Nucleus accumbens (tissue), 56 donors: ENCODE data around the gene GPR3.
A peak's percentile ranks its signal among the peaks of the same experiment; 100 is the strongest.

ENCODE experiments used
- DNase-seq, 56 donors: peaks; one replicate each; lab custom pipeline; 2025; lab: John Stamatoyannopoulos, UW

The GPR3 gene

GRCh38 chr1:27392096-27392777, at the start of gene GPR3:
Gene GPR3, plus strand, starts transcription at chr1:27392622. Its CDS starts 1,177 bp downstream, at chr1:27393799.
- peak in 55 of 56 donors; percentile 28 to 94 (median 76) for DNase-seq

GRCh38 chr1:27342778-27343638, 49.4 kb upstream of the GPR3 start:
- peak in 1 of 56 donors; percentile 16 for DNase-seq

- DNase-seq: no peak
Observed at GRCh38 chr1:27343639-27344025, 48.8 kb upstream of the GPR3 start.

- DNase-seq: no peak
Observed at GRCh38 chr1:27345272-27345671, 47.1 kb upstream of the GPR3 start.

- no peak for DNase-seq
Observed at GRCh38 chr1:27346357-27346756, 46.1 kb upstream of the GPR3 start.

- DNase-seq: no peak
Observed at GRCh38 chr1:27346991-27347624, 45.3 kb upstream of the GPR3 start.

GRCh38 chr1:27348861-27349783, 43.3 kb upstream of the GPR3 start:
- no peak for DNase-seq

- DNase-seq: peak in 16 of 56 donors; percentile 1 to 52 (median 16)
Observed at GRCh38 chr1:27349784-27350662, 42.4 kb upstream of the GPR3 start.

- DNase-seq: peak in 3 of 56 donors; percentile 5 to 38 (median 19)
Observed at GRCh38 chr1:27350663-27351540, 41.5 kb upstream of the GPR3 start.

GRCh38 chr1:27351541-27352107, 40.8 kb upstream of the GPR3 start:
- DNase-seq: no peak

- no peak for DNase-seq
Observed at GRCh38 chr1:27353166-27353565, 39.3 kb upstream of the GPR3 start.

- no peak for DNase-seq
Observed at GRCh38 chr1:27353629-27354028, 38.8 kb upstream of the GPR3 start.

GRCh38 chr1:27355683-27356082, 36.7 kb upstream of the GPR3 start:
- no peak for DNase-seq

- DNase-seq: no peak
Observed at GRCh38 chr1:27356277-27356618, 36.2 kb upstream of the GPR3 start.

GRCh38 chr1:27356619-27357280, 35.7 kb upstream of the GPR3 start:
- no peak for DNase-seq

GRCh38 chr1:27357281-27358037, 35.0 kb upstream of the GPR3 start:
- DNase-seq: peak in 44 of 56 donors; percentile 4 to 71 (median 24)
